ENCODE measurements around the gene LUZP1. TPM values are rescaled to one million over a fixed set of nuclear protein-coding genes. Genes with fewer than 3 reads are reported as not detected.

The LUZP1 gene
- total and polyA plus RNA-seq, 10 donors: 1.7 to 51.6 (median 31.6) TPM

- Histone ChIP-seq H3K4me3 (no peak overlapping the region), H3K27me3 (replicated peaks in 1 of 7) (no peaks in the 10 kb centered on the region), H3K27ac (peak overlapping the region in 7 of 8 donors; percentile 47 to 77 (median 73)), H3K9me3 (no peaks in the 10 kb centered on the region), H3K36me3 (peaks cover 0 to 15% (median 0%) of the 10 kb centered on the region in 6 donors), H3K4me1 (peaks cover 40 to 77% (median 56%) of the 10 kb centered on the region in 6 donors)
- 76 to 86% (median 81%) methylated on average over 3 of the region's 3 CpGs for WGBS, 5 donors
- TF ChIP-seq POLR2A (IDR thresholded peaks at IDR 0.05) (no peak), CTCF (IDR thresholded peaks at IDR 0.05 in 8 of 11, conservative IDR thresholded peaks at IDR 0.05 in 3 of 11) (no peak), POLR2AphosphoS5 (IDR thresholded peaks at IDR 0.05) (no peak)
- intact Hi-C loops (cut with DNase I; ENCODE audit: low total_unique reads): no loop called here
- no peak for DNase-seq
Measured at GRCh38 chr1:23101101-23101827, 67.4 kb downstream of the LUZP1 start.

- Histone ChIP-seq H3K4me1 (peaks cover 40 to 73% (median 56%) of the 10 kb centered on the region in 6 donors), H3K4me3 (no peak overlapping the region), H3K9me3 (no peaks in the 10 kb centered on the region), H3K36me3 (peaks cover 0 to 7% (median 0%) of the 10 kb centered on the region in 6 donors), H3K27me3 (replicated peaks in 1 of 7) (no peaks in the 10 kb centered on the region), H3K27ac (peak overlapping the region in 7 of 8 donors; percentile 29 to 77 (median 64))
- TF ChIP-seq POLR2AphosphoS5 (IDR thresholded peaks at IDR 0.05) (peak in 1 of 3 donors; percentile 51), CTCF (IDR thresholded peaks at IDR 0.05 in 8 of 11, conservative IDR thresholded peaks at IDR 0.05 in 3 of 11) (no peak)
- intact Hi-C loops (cut with DNase I; ENCODE audit: low total_unique reads): no loop called here
- DNase-seq: no peak
- 36 to 56% (median 45%) methylated on average over 3 of the region's 3 CpGs for WGBS, 5 donors
Measured at GRCh38 chr1:23100074-23100748, 68.4 kb downstream of the LUZP1 start.

GRCh38 chr1:23099171-23099536, 69.5 kb downstream of the LUZP1 start:
- no peaks in the 10 kb centered on the region for H3K9me3 ChIP-seq
- peak overlapping the region in 1 of 8 donors; percentile 75 for H3K27ac ChIP-seq
- DNase-seq: no peak
- intact Hi-C loops (cut with DNase I; ENCODE audit: low total_unique reads): loop anchor here (2.0 kb wide), 1 partner anchor 86 kb away; no protein-coding TSS in a partner anchor
- WGBS, 5 donors: 92 to 100% (median 93%) methylated on average over 1 of the region's 1 CpG
- no peak overlapping the region for H3K4me3 ChIP-seq
- H3K36me3 ChIP-seq: peaks cover 0 to 11% (median 3%) of the 10 kb centered on the region in 6 donors
- peaks cover 40 to 63% (median 56%) of the 10 kb centered on the region in 6 donors for H3K4me1 ChIP-seq
- no peak for TF ChIP-seq CTCF (IDR thresholded peaks at IDR 0.05 in 8 of 11, conservative IDR thresholded peaks at IDR 0.05 in 3 of 11)
- TF ChIP-seq POLR2AphosphoS5 (IDR thresholded peaks at IDR 0.05): no peak
- TF ChIP-seq POLR2A (IDR thresholded peaks at IDR 0.05): no peak
- H3K27me3 ChIP-seq (replicated peaks in 1 of 7): no peaks in the 10 kb centered on the region
